Measurements from ENCODE around the gene TNRC6B.

Gene TNRC6B

GRCh38 chr22:40251106-40251505, 73.4 kb downstream of the TNRC6B start:
- TF ChIP-seq GABPA (IDR thresholded peaks at IDR 0.05; ENCODE audit: low read depth) (no peak), CTCF (IDR thresholded peaks at IDR 0.05; ENCODE audit: insufficient read depth, low read length) (no peak), SPI1 (IDR thresholded peaks at IDR 0.05; ENCODE audit: borderline replicate concordance, low read depth) (no peak), REST (IDR thresholded peaks at IDR 0.05; ENCODE audit: insufficient replicate concordance, low read depth) (no peak), POLR2AphosphoS5 (IDR thresholded peaks at IDR 0.05; ENCODE audit: low read depth) (no peak)
- Histone ChIP-seq H3K4me3 (replicated peaks; ENCODE audit: insufficient read depth, low read length) (no peak overlapping the region), H3K27me3 (ENCODE audit: insufficient read depth, poor library complexity, severe bottlenecking) (no peaks in the 10 kb centered on the region), H3K27ac (replicated peaks) (no peak overlapping the region)
- DNase-seq (ENCODE audit: low read depth in 1 of 2, low spot score in 1 of 2), result no peak

- no peak for TF ChIP-seq REST (IDR thresholded peaks at IDR 0.05; ENCODE audit: insufficient replicate concordance, low read depth)
- TF ChIP-seq GABPA (IDR thresholded peaks at IDR 0.05; ENCODE audit: low read depth), result no peak
- no peak for TF ChIP-seq CTCF (IDR thresholded peaks at IDR 0.05; ENCODE audit: insufficient read depth, low read length)
- no peak for TF ChIP-seq POLR2AphosphoS5 (IDR thresholded peaks at IDR 0.05; ENCODE audit: low read depth)
- TF ChIP-seq SPI1 (IDR thresholded peaks at IDR 0.05; ENCODE audit: borderline replicate concordance, low read depth), result no peak
- H3K4me3 ChIP-seq (replicated peaks; ENCODE audit: insufficient read depth, low read length), result no peak overlapping the region
- H3K27ac ChIP-seq (replicated peaks), result no peak overlapping the region
- no peaks in the 10 kb centered on the region for H3K27me3 ChIP-seq (ENCODE audit: insufficient read depth, poor library complexity, severe bottlenecking)
- DNase-seq (ENCODE audit: low read depth in 1 of 2, low spot score in 1 of 2), result no peak
These were observed 74.4 kb downstream of the TNRC6B start for GRCh38 chr22:40252146-40252545.

- Histone ChIP-seq H3K4me3 (replicated peaks; ENCODE audit: insufficient read depth, low read length) (no peak overlapping the region), H3K27me3 (ENCODE audit: insufficient read depth, poor library complexity, severe bottlenecking) (no peaks in the 10 kb centered on the region), H3K27ac (replicated peaks) (no peak overlapping the region)
- TF ChIP-seq REST (IDR thresholded peaks at IDR 0.05; ENCODE audit: insufficient replicate concordance, low read depth) (no peak), CTCF (IDR thresholded peaks at IDR 0.05; ENCODE audit: insufficient read depth, low read length) (no peak), SPI1 (IDR thresholded peaks at IDR 0.05; ENCODE audit: borderline replicate concordance, low read depth) (no peak), POLR2AphosphoS5 (IDR thresholded peaks at IDR 0.05; ENCODE audit: low read depth) (no peak), GABPA (IDR thresholded peaks at IDR 0.05; ENCODE audit: low read depth) (no peak)
- no peak for DNase-seq (ENCODE audit: low read depth in 1 of 2, low spot score in 1 of 2)
These were observed 78.8 kb downstream of the TNRC6B start for GRCh38 chr22:40256516-40256915.

Data from HL-60 (cell line).